Mammary epithelial cell (primary cell): Measurements from ENCODE around the gene TTYH1.

Source experiments
- CTCF ChIP-seq, 2 donors: IDR thresholded peaks in 1 of 2; conservative IDR thresholded peaks in 1 of 2; 2 replicates each; pipeline ENCODE4 v1.5.1; 2011 to 2012; ENCODE audit warnings: inconsistent platforms in 2 of 2, low read length in 2 of 2, mild to moderate bottlenecking in 2 of 2, control low read depth in 1 of 2, low read depth in 1 of 2; ENCODE audit not compliant: insufficient read depth in 1 of 2; ENCODE audit errors: extremely low read depth in 1 of 2
- EZH2 ChIP-seq: IDR thresholded peaks from 2 replicates; pipeline ENCODE4 v1.6.1; 2012; ENCODE audit warnings: low read length, inconsistent platforms, borderline replicate concordance

GRCh38 chr19:54407780-54408179 is 7.5 kb upstream of the TTYH1 start:
- TF ChIP-seq CTCF (conservative IDR thresholded peaks at IDR 0.05 in 1 of 2, IDR thresholded peaks at IDR 0.05 in 1 of 2; ENCODE audit: extremely low read depth in 1 of 2, insufficient read depth in 1 of 2, low read depth in 1 of 2, low read length in 2 of 2) (no peak), EZH2 (no peak)
